Skin of body (tissue), 1 donor: ENCODE results near the gene THTPA. TPM values are rescaled to one million over a fixed set of nuclear protein-coding genes. Genes with fewer than 3 reads are reported as not detected.

Experiments
- total RNA-seq: library from RNA; depleted of rRNA; stranded (reverse); fragments of >200 nt; gene quantifications from one replicate; pipeline ENCODE4 v1.2.3, GENCODE V29; 2014

The THTPA gene
- total RNA-seq, 1 donor from 2014 or later = 9.4 TPM

Other genes with a start within 250 kb of the THTPA start
- gene BCL2L2, start 249.4 kb upstream of the THTPA start, total RNA-seq = 18.7 TPM
- 65.8 TPM for gene PABPN1, start 234.8 kb upstream of the THTPA start, total RNA-seq
- gene SLC22A17, start 203.4 kb upstream of the THTPA start, total RNA-seq = 13.1 TPM
- 24.1 TPM for gene EFS, start 191.1 kb upstream of the THTPA start, total RNA-seq
- not detected for gene IL25, start 183.5 kb upstream of the THTPA start, total RNA-seq
- gene CMTM5, start 179.2 kb upstream of the THTPA start, total RNA-seq = 2.7 TPM
- gene MYH6, start 148.0 kb upstream of the THTPA start, total RNA-seq = 0.30 TPM
- 84.4 TPM for gene MYH7, start 120.6 kb upstream of the THTPA start, total RNA-seq
- gene NGDN, start 86.6 kb upstream of the THTPA start, total RNA-seq = 58.2 TPM
- gene ZFHX2, start 4.5 kb upstream of the THTPA start, total RNA-seq = 0.39 TPM
- 32.8 TPM for gene AP1G2, start 11.5 kb downstream of the THTPA start, total RNA-seq
- gene JPH4, start 22.5 kb downstream of the THTPA start, total RNA-seq = 0.39 TPM
- gene DHRS2, start 80.1 kb downstream of the THTPA start, total RNA-seq = not detected